HG03558 (cell line): ENCODE results near the gene SLC15A2.
"Not testable (repeated sequence)": the region's sequence is repeated elsewhere in the genome, so short reads cannot be mapped to it uniquely, and the experiment has no call there.

Source experiments
- ATAC-seq: cut with Tn5 transposase; IDR thresholded peaks from one replicate; pipeline ENCODE4 v1.9.1; 2021; ENCODE audit warnings: moderate number of reproducible peaks; ENCODE audit not compliant: unreplicated experiment; ENCODE audit errors: extremely low read depth

SLC15A2 gene

GRCh38 chr3:121918779-121919483 lies 24.7 kb downstream of the SLC15A2 start:
- ATAC-seq: no peak

GRCh38 chr3:121924734-121925133 lies 30.5 kb downstream of the SLC15A2 start:
- ATAC-seq: no peak

- no peak for ATAC-seq
Measured at GRCh38 chr3:121926380-121926779, 32.2 kb downstream of the SLC15A2 start.

GRCh38 chr3:121938141-121938855 lies 44.1 kb downstream of the SLC15A2 start:
- ATAC-seq: not testable (repeated sequence)

GRCh38 chr3:121941592-121941991 lies 47.4 kb downstream of the SLC15A2 start:
- no peak for ATAC-seq

GRCh38 chr3:121942116-121942786 lies 48.0 kb downstream of the SLC15A2 start:
- ATAC-seq: no peak

- ATAC-seq: no peak
Measured at GRCh38 chr3:121943431-121943830, 49.2 kb downstream of the SLC15A2 start.

- ATAC-seq: no peak
Measured at GRCh38 chr3:121948641-121949040, 54.4 kb downstream of the SLC15A2 start.

- ATAC-seq: no peak
Measured at GRCh38 chr3:121951291-121951919, 57.2 kb downstream of the SLC15A2 start.

- ATAC-seq: no peak
Measured at GRCh38 chr3:121956363-121956762, 62.2 kb downstream of the SLC15A2 start.

- ATAC-seq: no peak
Measured at GRCh38 chr3:121957674-121958415, 63.6 kb downstream of the SLC15A2 start.

GRCh38 chr3:121958801-121959200 lies 64.6 kb downstream of the SLC15A2 start:
- no peak for ATAC-seq

GRCh38 chr3:121961283-121961682 lies 67.1 kb downstream of the SLC15A2 start:
- no peak for ATAC-seq

GRCh38 chr3:121962443-121962842 lies 68.2 kb downstream of the SLC15A2 start:
- ATAC-seq: no peak

- no peak for ATAC-seq
Measured at GRCh38 chr3:121963608-121964007, 69.4 kb downstream of the SLC15A2 start.

GRCh38 chr3:121969631-121970030 lies 75.4 kb downstream of the SLC15A2 start:
- ATAC-seq: no peak

GRCh38 chr3:121970047-121970446 lies 75.8 kb downstream of the SLC15A2 start:
- no peak for ATAC-seq

GRCh38 chr3:121974601-121975111 lies 80.5 kb downstream of the SLC15A2 start:
- no peak for ATAC-seq

GRCh38 chr3:121975702-121976302 lies 81.6 kb downstream of the SLC15A2 start:
- no peak for ATAC-seq

- no peak for ATAC-seq
Measured at GRCh38 chr3:121976727-121977126, 82.5 kb downstream of the SLC15A2 start.
